OCI-LY1 (cell line): ENCODE measurements around the gene PPM1B.

Experiments
- H2AFZ ChIP-seq: fragments of 200-600 bp; sonication (generic), shearing (Covaris generic); 2 replicates; pipeline ENCODE4 v1.6.0; 2014; ENCODE audit warnings: antibody characterized with exemption, mild to moderate bottlenecking, low read length
- H3F3A ChIP-seq: fragments of 200-600 bp; sonication (generic), shearing (Covaris generic); 2 replicates; pipeline ENCODE4 v1.6.0; 2014; ENCODE audit warnings: mild to moderate bottlenecking, antibody characterized with exemption, low read length, moderate library complexity; ENCODE audit not compliant: insufficient read depth
- H3K27ac ChIP-seq: fragments of 200-600 bp; sonication (generic); 2 replicates; pipeline ENCODE4 v1.5.1; 2014; ENCODE audit warnings: low read length, mixed run types, mild to moderate bottlenecking, low read depth; ENCODE audit not compliant: poor library complexity, severe bottlenecking
- H3K27me3 ChIP-seq: fragments of 200-600 bp; sonication (generic); 2 replicates; pipeline ENCODE4 v1.6.0; 2014; ENCODE audit warnings: antibody characterized with exemption, mild to moderate bottlenecking, low read length, moderate library complexity; ENCODE audit not compliant: insufficient read depth
- H3K36me3 ChIP-seq: fragments of 200-600 bp; sonication (generic); 2 replicates; pipeline ENCODE4 v1.6.1; 2014; ENCODE audit warnings: mild to moderate bottlenecking, antibody characterized with exemption, low read length, moderate library complexity, mixed read lengths; ENCODE audit not compliant: insufficient read depth
- H3K4me1 ChIP-seq: fragments of 200-600 bp; sonication (generic); 2 replicates; pipeline ENCODE4 v1.5.1; 2014; ENCODE audit warnings: mild to moderate bottlenecking, low read length, moderate library complexity; ENCODE audit not compliant: insufficient read depth, severe bottlenecking
- H3K4me2 ChIP-seq: fragments of 200-600 bp; sonication (generic), shearing (Covaris generic); 2 replicates; pipeline ENCODE4 v1.6.1; 2014; ENCODE audit warnings: low read length
- H3K4me3 ChIP-seq: fragments of 200-600 bp; sonication (generic); 2 replicates; pipeline ENCODE4 v1.5.1; 2014; ENCODE audit warnings: low read length, low read depth, mild to moderate bottlenecking, mixed read lengths; ENCODE audit not compliant: poor library complexity, severe bottlenecking
- H3K79me2 ChIP-seq: fragments of 200-600 bp; shearing (Covaris generic); 2 replicates; pipeline ENCODE4 v1.6.1; 2016; ENCODE audit warnings: mixed run types, low read length, mixed read lengths; ENCODE audit not compliant: insufficient read depth
- H3K9ac ChIP-seq: fragments of 200-600 bp; sonication (generic), shearing (Covaris generic); 2 replicates; pipeline ENCODE4 v1.6.1; 2014; ENCODE audit warnings: mild to moderate bottlenecking, low read length, mixed read lengths
- H3K9me2 ChIP-seq: fragments of 200-600 bp; sonication (generic), shearing (Covaris generic); 2 replicates; pipeline ENCODE4 v1.6.1; 2014; ENCODE audit warnings: low read depth, mild to moderate bottlenecking, low read length, mixed read lengths
- H3K9me3 ChIP-seq: fragments of 200-600 bp; shearing (Covaris generic); 2 replicates; pipeline ENCODE4 v1.6.1; 2014; ENCODE audit warnings: low read length, mixed read lengths
- H4K20me1 ChIP-seq: fragments of 200-600 bp; sonication (generic), shearing (Covaris generic); 2 replicates; pipeline ENCODE4 v1.6.0; 2016; ENCODE audit warnings: mild to moderate bottlenecking, low read length; ENCODE audit not compliant: insufficient read depth
- EZH2 ChIP-seq: fragments of 200-600 bp; sonication (generic), shearing (Covaris generic); IDR thresholded peaks from 2 replicates; pipeline ENCODE4 v1.8.0; 2017; ENCODE audit warnings: borderline replicate concordance, mixed run types, mild to moderate bottlenecking, antibody characterized with exemption, low read length, moderate library complexity, mixed read lengths
- TF ChIP-seq, protein P1 (sequence below): fragments of 200-600 bp; sonication (generic), shearing (Covaris generic); IDR thresholded peaks from 2 replicates; pipeline ENCODE4 v1.5.1; 2017; ENCODE audit warnings: mild to moderate bottlenecking, antibody characterized with exemption, low read length, moderate library complexity, mixed read lengths

PPM1B gene

DNA sequence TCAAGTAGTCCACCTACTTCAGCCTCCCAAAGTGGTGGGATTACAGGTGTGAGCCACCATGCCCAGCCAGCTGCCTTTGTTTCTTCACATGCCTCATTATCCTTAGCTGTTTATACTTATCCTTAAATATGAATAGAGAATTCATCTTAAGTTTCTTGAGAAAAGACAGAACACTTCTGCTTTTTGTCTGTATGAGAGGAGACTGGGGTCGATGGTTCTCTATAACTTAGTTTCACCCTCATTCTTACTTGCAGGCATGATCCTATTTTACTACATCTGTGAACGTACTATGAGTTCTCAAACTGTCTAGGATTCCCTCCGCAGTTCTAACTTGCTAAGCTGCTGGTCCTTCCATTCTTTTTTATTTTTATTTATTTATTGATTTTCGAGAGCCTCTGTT is 20.4 kb downstream of the PPM1B start:
- Histone ChIP-seq H3K27me3 (no peaks in the 10 kb centered on the region), H3F3A (no peaks in the 10 kb centered on the region), H3K4me3 (no peak overlapping the region), H3K36me3 (peaks cover 4% of the 10 kb centered on the region), H3K9me3 (no peaks in the 10 kb centered on the region), H3K4me1 (peaks cover 12% of the 10 kb centered on the region), H3K27ac (no peak overlapping the region), H3K79me2 (peaks cover 81% of the 10 kb centered on the region), H2AFZ (no peak overlapping the region), H3K9ac (no peak overlapping the region), H4K20me1 (no peaks in the 10 kb centered on the region), H3K9me2 (no peaks in the 10 kb centered on the region), H3K4me2 (no peak overlapping the region)
- TF ChIP-seq EZH2, result no peak
- TF ChIP-seq, protein P1, sequence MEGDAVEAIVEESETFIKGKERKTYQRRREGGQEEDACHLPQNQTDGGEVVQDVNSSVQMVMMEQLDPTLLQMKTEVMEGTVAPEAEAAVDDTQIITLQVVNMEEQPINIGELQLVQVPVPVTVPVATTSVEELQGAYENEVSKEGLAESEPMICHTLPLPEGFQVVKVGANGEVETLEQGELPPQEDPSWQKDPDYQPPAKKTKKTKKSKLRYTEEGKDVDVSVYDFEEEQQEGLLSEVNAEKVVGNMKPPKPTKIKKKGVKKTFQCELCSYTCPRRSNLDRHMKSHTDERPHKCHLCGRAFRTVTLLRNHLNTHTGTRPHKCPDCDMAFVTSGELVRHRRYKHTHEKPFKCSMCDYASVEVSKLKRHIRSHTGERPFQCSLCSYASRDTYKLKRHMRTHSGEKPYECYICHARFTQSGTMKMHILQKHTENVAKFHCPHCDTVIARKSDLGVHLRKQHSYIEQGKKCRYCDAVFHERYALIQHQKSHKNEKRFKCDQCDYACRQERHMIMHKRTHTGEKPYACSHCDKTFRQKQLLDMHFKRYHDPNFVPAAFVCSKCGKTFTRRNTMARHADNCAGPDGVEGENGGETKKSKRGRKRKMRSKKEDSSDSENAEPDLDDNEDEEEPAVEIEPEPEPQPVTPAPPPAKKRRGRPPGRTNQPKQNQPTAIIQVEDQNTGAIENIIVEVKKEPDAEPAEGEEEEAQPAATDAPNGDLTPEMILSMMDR, result no peak

DNA sequence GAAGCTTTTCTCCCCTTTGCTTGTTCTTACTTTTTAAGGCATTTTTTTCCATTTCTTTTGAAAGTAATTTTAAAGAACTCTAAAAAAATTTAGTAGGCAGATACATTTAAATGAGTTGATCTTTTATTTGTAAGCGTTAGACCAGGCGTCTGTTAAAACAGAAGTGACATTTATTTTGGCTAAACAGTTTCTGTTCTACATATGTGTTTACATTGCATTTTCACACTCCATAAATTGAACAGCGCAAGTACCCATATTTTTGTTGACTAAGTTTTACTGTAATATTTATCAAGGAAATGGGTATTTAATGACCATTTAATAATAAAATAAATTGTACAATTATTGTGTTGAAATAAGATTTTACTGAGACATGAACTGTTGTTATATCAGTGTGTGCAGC is 21.9 kb downstream of the PPM1B start:
- no peaks in the 10 kb centered on the region for H3K9me3 ChIP-seq
- H3K4me3 ChIP-seq, result no peak overlapping the region
- H3K9ac ChIP-seq, result no peak overlapping the region
- no peaks in the 10 kb centered on the region for H3K9me2 ChIP-seq
- H3K36me3 ChIP-seq, result peaks cover 6% of the 10 kb centered on the region
- TF ChIP-seq EZH2, result no peak
- TF ChIP-seq, protein P1, result no peak
- H3F3A ChIP-seq, result no peaks in the 10 kb centered on the region
- peaks cover 12% of the 10 kb centered on the region for H3K4me1 ChIP-seq
- peaks cover 74% of the 10 kb centered on the region for H3K79me2 ChIP-seq
- no peak overlapping the region for H2AFZ ChIP-seq
- H4K20me1 ChIP-seq, result no peaks in the 10 kb centered on the region
- no peak overlapping the region for H3K27ac ChIP-seq
- H3K4me2 ChIP-seq, result no peak overlapping the region
- no peaks in the 10 kb centered on the region for H3K27me3 ChIP-seq

DNA sequence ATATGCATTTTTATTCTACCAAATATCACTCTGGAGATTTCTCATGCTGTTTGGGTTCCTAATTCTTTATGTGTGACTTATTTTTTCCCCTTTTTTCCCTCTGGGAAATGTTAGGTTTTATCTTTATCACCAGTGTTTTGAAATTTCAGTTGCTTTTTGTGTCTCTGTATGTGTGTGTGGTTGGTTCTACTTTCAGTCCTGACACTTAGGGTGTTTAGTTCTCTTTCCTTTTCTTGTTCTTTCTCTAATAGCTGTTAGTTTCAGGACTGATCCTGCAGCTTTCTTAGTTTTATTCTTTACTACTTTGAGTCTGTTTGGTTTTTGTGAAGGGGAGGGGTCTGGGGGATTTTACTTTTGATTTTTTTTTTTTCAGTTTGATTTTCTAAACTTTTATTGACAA is 23.1 kb downstream of the PPM1B start:
- no peaks in the 10 kb centered on the region for H3K9me3 ChIP-seq
- H3K36me3 ChIP-seq, result peaks cover 15% of the 10 kb centered on the region
- no peaks in the 10 kb centered on the region for H3K9me2 ChIP-seq
- H3F3A ChIP-seq, result no peaks in the 10 kb centered on the region
- H3K27me3 ChIP-seq, result no peaks in the 10 kb centered on the region
- H2AFZ ChIP-seq, result no peak overlapping the region
- H4K20me1 ChIP-seq, result no peaks in the 10 kb centered on the region
- H3K9ac ChIP-seq, result no peak overlapping the region
- peaks cover 12% of the 10 kb centered on the region for H3K4me1 ChIP-seq
- H3K4me3 ChIP-seq, result no peak overlapping the region
- no peak overlapping the region for H3K4me2 ChIP-seq
- peaks cover 70% of the 10 kb centered on the region for H3K79me2 ChIP-seq
- no peak overlapping the region for H3K27ac ChIP-seq
- TF ChIP-seq EZH2, result no peak
- TF ChIP-seq, protein P1, result no peak
